Rectal smooth muscle tissue (tissue), 1 donor: ENCODE data around the gene STXBP4.

Experiments used
- H3K27ac ChIP-seq: one replicate; pipeline ENCODE4 v1.7.0; 2013; ENCODE audit warnings: low read depth, low read length, inconsistent platforms
- H3K27me3 ChIP-seq: one replicate; pipeline ENCODE4 v1.7.0; 2013; ENCODE audit warnings: low read length; ENCODE audit not compliant: control insufficient read depth, insufficient read depth
- H3K36me3 ChIP-seq: one replicate; pipeline ENCODE4 v1.7.0; 2013; ENCODE audit warnings: low read length; ENCODE audit not compliant: control insufficient read depth, insufficient read depth
- H3K4me1 ChIP-seq: one replicate; pipeline ENCODE4 v1.7.0; 2013; ENCODE audit warnings: low read length; ENCODE audit not compliant: control insufficient read depth, insufficient read depth
- H3K4me3 ChIP-seq: one replicate; pipeline ENCODE4 v1.7.0; 2013; ENCODE audit warnings: low read length
- H3K9ac ChIP-seq: one replicate; pipeline ENCODE4 v1.7.0; 2013; ENCODE audit warnings: low read length

Gene STXBP4

DNA sequence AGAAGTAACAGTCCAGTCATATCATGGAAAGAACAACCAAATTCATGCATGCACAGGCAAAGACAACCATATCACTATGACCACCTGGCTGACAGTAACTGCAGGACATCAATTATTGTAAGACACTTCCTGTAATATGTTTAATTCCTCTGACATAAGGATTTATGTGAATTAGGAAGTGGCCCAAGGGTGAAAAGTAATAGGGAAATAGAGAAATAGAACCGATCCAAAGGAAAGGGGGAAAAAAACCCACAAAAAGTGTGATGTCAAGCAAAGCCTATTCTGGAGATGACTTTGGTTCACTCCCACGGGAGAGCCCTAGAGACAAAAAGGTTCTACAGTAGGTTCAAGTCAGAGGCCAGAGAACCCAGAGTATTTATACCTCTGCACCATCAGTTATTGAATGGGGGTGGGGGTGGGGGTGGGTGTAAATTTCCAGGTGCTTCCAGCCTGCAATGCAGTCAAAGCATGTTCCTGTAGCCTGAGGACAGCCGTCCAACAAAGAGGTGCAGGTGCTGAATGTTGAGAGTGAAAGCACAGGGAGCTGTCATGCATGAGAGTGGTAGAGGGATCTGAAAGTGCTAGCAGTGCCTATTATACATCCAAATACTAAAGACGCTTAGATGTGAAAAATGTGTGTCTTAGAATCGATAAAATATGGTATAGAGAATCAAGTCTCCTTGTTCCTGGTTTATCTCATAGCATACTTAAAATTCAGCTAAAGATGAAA is 200.6 kb downstream of the STXBP4 start:
- Histone ChIP-seq H3K27ac (no peak overlapping the region), H3K9ac (no peak overlapping the region), H3K36me3 (no peaks in the 10 kb centered on the region), H3K4me1 (no peaks in the 10 kb centered on the region), H3K27me3 (no peaks in the 10 kb centered on the region), H3K4me3 (no peak overlapping the region)

- H3K36me3 ChIP-seq: no peaks in the 10 kb centered on the region
- no peaks in the 10 kb centered on the region for H3K27me3 ChIP-seq
- H3K27ac ChIP-seq: no peak overlapping the region
- H3K9ac ChIP-seq: no peak overlapping the region
- H3K4me1 ChIP-seq: no peaks in the 10 kb centered on the region
- H3K4me3 ChIP-seq: no peak overlapping the region
These were observed 203.2 kb downstream of the STXBP4 start for GRCh38 chr17:55171634-55172328.

DNA sequence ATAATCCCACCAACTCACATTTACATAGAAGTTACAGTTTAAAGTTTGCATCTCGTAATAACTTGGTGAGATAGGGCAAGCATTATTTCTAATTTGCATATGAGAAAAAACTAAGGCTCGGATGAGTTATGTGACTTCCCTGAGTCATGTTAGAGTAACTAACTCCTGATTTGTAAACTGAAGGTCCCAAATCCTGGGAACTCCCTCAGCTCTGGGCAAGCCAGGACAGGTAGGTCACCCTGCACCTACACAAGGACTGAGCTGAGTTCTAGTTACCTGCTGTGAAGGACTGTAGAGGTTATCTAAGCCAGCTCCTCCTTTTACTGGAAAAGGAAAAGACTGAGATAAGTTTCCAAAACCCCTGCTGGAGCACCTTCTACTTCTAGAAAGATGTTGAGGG is 204.0 kb downstream of the STXBP4 start:
- no peaks in the 10 kb centered on the region for H3K36me3 ChIP-seq
- no peak overlapping the region for H3K27ac ChIP-seq
- H3K27me3 ChIP-seq: no peaks in the 10 kb centered on the region
- no peak overlapping the region for H3K4me3 ChIP-seq
- no peaks in the 10 kb centered on the region for H3K4me1 ChIP-seq
- H3K9ac ChIP-seq: no peak overlapping the region

DNA sequence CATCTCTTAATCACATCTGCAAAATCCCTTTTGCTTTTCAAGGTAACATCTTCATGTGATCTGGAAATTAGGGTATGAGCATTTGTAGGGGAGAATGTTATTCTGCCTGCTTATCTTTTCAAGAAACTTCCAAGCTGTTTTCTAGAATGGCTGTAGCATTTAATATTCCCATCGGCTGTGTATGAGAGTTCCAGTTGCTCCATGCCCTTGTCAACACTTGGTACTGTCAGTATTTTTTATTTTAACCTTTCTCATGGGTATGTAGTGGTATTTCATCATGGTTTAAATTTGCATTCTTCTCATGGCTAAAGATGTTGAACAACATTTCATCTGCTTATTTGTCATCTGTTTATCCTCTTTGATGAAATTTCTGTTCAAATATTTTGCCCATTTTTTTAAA is 205.6 kb downstream of the STXBP4 start:
- no peak overlapping the region for H3K27ac ChIP-seq
- no peaks in the 10 kb centered on the region for H3K4me1 ChIP-seq
- no peak overlapping the region for H3K9ac ChIP-seq
- no peak overlapping the region for H3K4me3 ChIP-seq
- no peaks in the 10 kb centered on the region for H3K36me3 ChIP-seq
- H3K27me3 ChIP-seq: no peaks in the 10 kb centered on the region

GRCh38 chr17:55175788-55176427 is 207.3 kb downstream of the STXBP4 start:
- Histone ChIP-seq H3K9ac (no peak overlapping the region), H3K27me3 (no peaks in the 10 kb centered on the region), H3K36me3 (no peaks in the 10 kb centered on the region), H3K4me1 (no peaks in the 10 kb centered on the region), H3K27ac (no peak overlapping the region), H3K4me3 (no peak overlapping the region)

DNA sequence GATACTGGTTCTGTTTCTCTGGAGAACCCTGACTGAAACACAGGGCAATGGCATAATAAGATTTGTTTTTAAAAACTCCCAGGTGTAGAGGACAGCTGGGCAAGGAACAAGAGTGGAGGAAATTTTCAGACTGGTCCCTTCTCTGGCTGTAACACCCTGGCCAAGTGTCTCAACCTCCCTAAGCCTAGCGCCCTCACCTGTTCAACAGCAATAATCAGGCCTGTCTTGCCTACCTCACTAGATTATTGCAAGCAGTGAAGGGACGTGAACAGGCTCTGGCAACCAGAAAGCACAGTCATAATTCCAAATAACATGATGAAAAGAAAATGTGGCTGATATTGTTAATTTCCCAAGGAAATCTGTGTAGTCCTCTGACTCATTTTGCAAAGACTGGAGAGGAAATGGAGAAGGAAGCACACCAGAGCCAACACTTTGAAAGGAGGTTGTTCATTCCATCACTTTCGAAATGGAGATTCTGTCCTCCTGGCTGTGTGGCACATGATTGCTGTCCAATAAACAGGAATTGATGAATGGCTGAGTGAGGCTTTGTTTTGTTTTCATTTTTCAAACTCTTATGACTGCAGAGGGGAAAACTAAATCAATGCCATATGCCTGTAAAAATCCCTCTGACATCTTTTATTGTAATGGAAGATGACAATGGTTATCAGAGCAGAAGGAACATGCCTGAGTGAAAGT is 208.7 kb downstream of the STXBP4 start:
- no peak overlapping the region for H3K9ac ChIP-seq
- H3K36me3 ChIP-seq: no peaks in the 10 kb centered on the region
- H3K4me1 ChIP-seq: no peaks in the 10 kb centered on the region
- no peak overlapping the region for H3K27ac ChIP-seq
- no peaks in the 10 kb centered on the region for H3K27me3 ChIP-seq
- H3K4me3 ChIP-seq: no peak overlapping the region

- Histone ChIP-seq H3K4me3 (no peak overlapping the region), H3K27me3 (no peaks in the 10 kb centered on the region), H3K4me1 (no peaks in the 10 kb centered on the region), H3K27ac (no peak overlapping the region), H3K36me3 (no peaks in the 10 kb centered on the region), H3K9ac (no peak overlapping the region)
These were observed 209.3 kb downstream of the STXBP4 start for GRCh38 chr17:55177855-55178217.

GRCh38 chr17:55186937-55187770 is 218.6 kb downstream of the STXBP4 start:
- no peak overlapping the region for H3K4me3 ChIP-seq
- no peaks in the 10 kb centered on the region for H3K36me3 ChIP-seq
- H3K4me1 ChIP-seq: no peaks in the 10 kb centered on the region
- no peak overlapping the region for H3K9ac ChIP-seq
- no peak overlapping the region for H3K27ac ChIP-seq
- H3K27me3 ChIP-seq: no peaks in the 10 kb centered on the region

DNA sequence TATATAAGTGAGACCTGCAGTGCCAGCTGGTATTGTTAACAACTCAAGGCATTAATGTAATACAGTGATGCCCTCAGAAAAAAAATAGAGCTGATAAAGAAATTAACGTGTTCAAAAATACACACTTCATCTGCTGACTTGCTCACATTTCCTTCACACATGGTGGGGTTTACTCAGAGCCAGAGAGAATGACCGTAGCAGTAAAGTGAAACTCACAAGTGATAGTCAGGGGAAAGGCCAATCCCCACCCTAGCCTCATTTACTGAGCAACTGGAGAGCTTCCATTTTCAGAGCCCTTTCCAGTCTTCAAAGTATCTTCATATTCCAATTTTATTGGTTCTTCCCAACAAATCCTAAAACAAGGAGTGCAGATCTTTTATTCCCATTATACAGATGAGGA is 222.2 kb downstream of the STXBP4 start:
- H3K9ac ChIP-seq: no peak overlapping the region
- no peak overlapping the region for H3K27ac ChIP-seq
- H3K4me3 ChIP-seq: no peak overlapping the region
- no peaks in the 10 kb centered on the region for H3K36me3 ChIP-seq
- no peaks in the 10 kb centered on the region for H3K27me3 ChIP-seq
- H3K4me1 ChIP-seq: no peaks in the 10 kb centered on the region

DNA sequence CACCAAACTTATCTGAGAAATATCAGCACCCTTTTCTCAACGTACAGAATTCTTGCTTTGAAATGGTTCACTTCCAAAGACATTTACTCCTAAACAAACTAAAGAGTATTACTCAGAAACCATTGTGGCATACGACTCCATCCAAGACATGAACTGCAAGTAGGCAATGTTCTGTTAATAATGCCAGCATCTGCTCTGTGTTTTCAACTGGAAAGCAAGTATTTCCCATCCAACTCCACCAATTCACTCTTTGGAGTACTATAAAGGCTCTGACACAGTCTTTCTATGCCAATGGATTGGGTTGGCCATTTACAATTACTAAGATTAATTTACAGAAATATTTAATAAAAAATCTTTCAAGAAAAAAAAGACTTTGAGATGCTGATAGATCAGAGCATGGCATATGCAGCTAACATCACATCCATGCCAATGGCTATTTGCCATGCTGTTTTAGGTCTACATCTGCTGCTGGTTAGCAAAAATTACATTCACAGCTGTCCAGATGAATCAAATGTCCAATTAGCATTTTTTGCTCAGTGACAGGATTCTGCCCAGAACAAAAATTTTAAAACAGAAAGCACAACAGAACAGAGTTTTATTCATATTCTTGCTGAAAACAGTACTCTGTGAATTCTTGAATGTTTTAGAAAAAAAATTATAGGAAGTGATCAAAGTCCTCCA is 230.3 kb downstream of the STXBP4 start:
- H3K9ac ChIP-seq: no peak overlapping the region
- H3K27ac ChIP-seq: no peak overlapping the region
- H3K27me3 ChIP-seq: no peaks in the 10 kb centered on the region
- no peaks in the 10 kb centered on the region for H3K36me3 ChIP-seq
- no peaks in the 10 kb centered on the region for H3K4me1 ChIP-seq
- no peak overlapping the region for H3K4me3 ChIP-seq

- H3K27ac ChIP-seq: no peak overlapping the region
- no peaks in the 10 kb centered on the region for H3K4me1 ChIP-seq
These were observed 232.3 kb downstream of the STXBP4 start for GRCh38 chr17:55200904-55201303.

More at GRCh38 chr17:55200904-55201303, 232.3 kb downstream of the STXBP4 start:
- Histone ChIP-seq H3K9ac (no peak overlapping the region), H3K27me3 (no peaks in the 10 kb centered on the region), H3K36me3 (no peaks in the 10 kb centered on the region), H3K4me3 (no peak overlapping the region)
